GM12878 (cell line): ENCODE results near the gene ANXA3.
"Not testable (repeated sequence)": the region's sequence is repeated elsewhere in the genome, so short reads cannot be mapped to it uniquely, and the experiment has no call there.

ENCODE experiments used
- CTCF ChIP-seq, 3 experiments: IDR thresholded peaks in 2 of 3; conservative IDR thresholded peaks in 1 of 3; 2 replicates each; pipeline ENCODE4 v1.5.1; 2011; ENCODE audit warnings: low read depth in 3 of 3, low read length in 3 of 3, mild to moderate bottlenecking in 3 of 3, control low read depth in 2 of 3, moderate library complexity in 2 of 3, inconsistent platforms in 1 of 3, mixed read lengths in 1 of 3; ENCODE audit not compliant: control insufficient read depth in 2 of 3, insufficient read depth in 1 of 3; ENCODE audit errors: extremely low read depth in 1 of 3
- ESRRA ChIP-seq: IDR thresholded peaks from 2 replicates; pipeline ENCODE4 v1.6.1; 2012; ENCODE audit warnings: mild to moderate bottlenecking, low read length, improper control_type of control experiment
- FOXM1 ChIP-seq: IDR thresholded peaks from 2 replicates; pipeline ENCODE4 v1.6.1; 2012; ENCODE audit warnings: low read depth, mild to moderate bottlenecking, inconsistent platforms, low read length, moderate library complexity
- GABPA ChIP-seq: IDR thresholded peaks from 2 replicates; pipeline ENCODE4 v1.6.1; 2014; ENCODE audit warnings: antibody characterized with exemption, low read depth, mild to moderate bottlenecking, inconsistent platforms
- POLR2A ChIP-seq: IDR thresholded peaks from 2 replicates; pipeline ENCODE4 v1.6.1; 2011; ENCODE audit warnings: low read depth, mild to moderate bottlenecking, low read length
- RAD21 ChIP-seq: IDR thresholded peaks from 2 replicates; pipeline ENCODE4 v1.6.1; 2011; ENCODE audit warnings: mild to moderate bottlenecking, low read depth, low read length, moderate library complexity; ENCODE audit not compliant: insufficient read depth
- SP1 ChIP-seq: IDR thresholded peaks from one replicate; pipeline ENCODE4 v1.6.1; 2011; ENCODE audit warnings: low read depth, low read length
- ZNF24 ChIP-seq: fragments of 450-650 bp; IDR thresholded peaks from 2 replicates; pipeline ENCODE4 v1.6.1; 2017; ENCODE audit warnings: antibody characterized with exemption, mild to moderate bottlenecking
- TF ChIP-seq, protein P1 (sequence below): fragments of 450-650 bp; formaldehyde crosslinking; IDR thresholded peaks from 2 replicates; pipeline ENCODE4 v1.4.0; 2020; ENCODE audit warnings: mild to moderate bottlenecking, moderate library complexity
- TF ChIP-seq, protein P2 (sequence below): IDR thresholded peaks from 2 replicates; pipeline ENCODE4 v1.6.1; 2011; ENCODE audit warnings: mild to moderate bottlenecking, low read depth, low read length, moderate library complexity; ENCODE audit not compliant: insufficient replicate concordance

- not testable (repeated sequence) for TF ChIP-seq POLR2A; CTCF (IDR thresholded peaks at IDR 0.05 in 2 of 3, conservative IDR thresholded peaks at IDR 0.05 in 1 of 3; ENCODE audit: control insufficient read depth in 2 of 3, extremely low read depth in 1 of 3, insufficient read depth in 1 of 3, low read depth in 3 of 3, low read length in 3 of 3); ZNF24; RAD21; ESRRA; FOXM1; GABPA; SP1
- TF ChIP-seq, protein P1, sequence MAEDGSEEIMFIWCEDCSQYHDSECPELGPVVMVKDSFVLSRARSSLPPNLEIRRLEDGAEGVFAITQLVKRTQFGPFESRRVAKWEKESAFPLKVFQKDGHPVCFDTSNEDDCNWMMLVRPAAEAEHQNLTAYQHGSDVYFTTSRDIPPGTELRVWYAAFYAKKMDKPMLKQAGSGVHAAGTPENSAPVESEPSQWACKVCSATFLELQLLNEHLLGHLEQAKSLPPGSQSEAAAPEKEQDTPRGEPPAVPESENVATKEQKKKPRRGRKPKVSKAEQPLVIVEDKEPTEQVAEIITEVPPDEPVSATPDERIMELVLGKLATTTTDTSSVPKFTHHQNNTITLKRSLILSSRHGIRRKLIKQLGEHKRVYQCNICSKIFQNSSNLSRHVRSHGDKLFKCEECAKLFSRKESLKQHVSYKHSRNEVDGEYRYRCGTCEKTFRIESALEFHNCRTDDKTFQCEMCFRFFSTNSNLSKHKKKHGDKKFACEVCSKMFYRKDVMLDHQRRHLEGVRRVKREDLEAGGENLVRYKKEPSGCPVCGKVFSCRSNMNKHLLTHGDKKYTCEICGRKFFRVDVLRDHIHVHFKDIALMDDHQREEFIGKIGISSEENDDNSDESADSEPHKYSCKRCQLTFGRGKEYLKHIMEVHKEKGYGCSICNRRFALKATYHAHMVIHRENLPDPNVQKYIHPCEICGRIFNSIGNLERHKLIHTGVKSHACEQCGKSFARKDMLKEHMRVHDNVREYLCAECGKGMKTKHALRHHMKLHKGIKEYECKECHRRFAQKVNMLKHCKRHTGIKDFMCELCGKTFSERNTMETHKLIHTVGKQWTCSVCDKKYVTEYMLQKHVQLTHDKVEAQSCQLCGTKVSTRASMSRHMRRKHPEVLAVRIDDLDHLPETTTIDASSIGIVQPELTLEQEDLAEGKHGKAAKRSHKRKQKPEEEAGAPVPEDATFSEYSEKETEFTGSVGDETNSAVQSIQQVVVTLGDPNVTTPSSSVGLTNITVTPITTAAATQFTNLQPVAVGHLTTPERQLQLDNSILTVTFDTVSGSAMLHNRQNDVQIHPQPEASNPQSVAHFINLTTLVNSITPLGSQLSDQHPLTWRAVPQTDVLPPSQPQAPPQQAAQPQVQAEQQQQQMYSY (CRISPR knock-in tag): not testable (repeated sequence)
- TF ChIP-seq, protein P2, sequence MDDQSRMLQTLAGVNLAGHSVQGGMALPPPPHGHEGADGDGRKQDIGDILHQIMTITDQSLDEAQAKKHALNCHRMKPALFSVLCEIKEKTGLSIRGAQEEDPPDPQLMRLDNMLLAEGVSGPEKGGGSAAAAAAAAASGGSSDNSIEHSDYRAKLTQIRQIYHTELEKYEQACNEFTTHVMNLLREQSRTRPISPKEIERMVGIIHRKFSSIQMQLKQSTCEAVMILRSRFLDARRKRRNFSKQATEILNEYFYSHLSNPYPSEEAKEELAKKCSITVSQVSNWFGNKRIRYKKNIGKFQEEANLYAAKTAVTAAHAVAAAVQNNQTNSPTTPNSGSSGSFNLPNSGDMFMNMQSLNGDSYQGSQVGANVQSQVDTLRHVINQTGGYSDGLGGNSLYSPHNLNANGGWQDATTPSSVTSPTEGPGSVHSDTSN: not testable (repeated sequence)
Measured at GRCh38 chr4:78548889-78549288, 2.7 kb upstream of the ANXA3 start.
